Fibroblast of mammary gland (primary cell): ENCODE results near the gene EEF1E1.
A peak's percentile ranks its signal among the peaks of the same experiment; 100 is the strongest.

Experiments
- DNase-seq: peaks from one replicate; pipeline ENCODE4 v3.0.0-alpha.2; 2010; ENCODE audit warnings: low read depth
- H3K4me3 ChIP-seq: 2 replicates; pipeline ENCODE4 v1.5.1; 2011; ENCODE audit warnings: low read depth, mild to moderate bottlenecking, low read length, moderate library complexity; ENCODE audit not compliant: control insufficient read depth
- CTCF ChIP-seq: conservative IDR thresholded peaks from 2 replicates; pipeline ENCODE4 v1.5.1; 2011; ENCODE audit warnings: low read depth, low read length, inconsistent platforms; ENCODE audit not compliant: control insufficient read depth, insufficient read depth

The EEF1E1 gene

DNA sequence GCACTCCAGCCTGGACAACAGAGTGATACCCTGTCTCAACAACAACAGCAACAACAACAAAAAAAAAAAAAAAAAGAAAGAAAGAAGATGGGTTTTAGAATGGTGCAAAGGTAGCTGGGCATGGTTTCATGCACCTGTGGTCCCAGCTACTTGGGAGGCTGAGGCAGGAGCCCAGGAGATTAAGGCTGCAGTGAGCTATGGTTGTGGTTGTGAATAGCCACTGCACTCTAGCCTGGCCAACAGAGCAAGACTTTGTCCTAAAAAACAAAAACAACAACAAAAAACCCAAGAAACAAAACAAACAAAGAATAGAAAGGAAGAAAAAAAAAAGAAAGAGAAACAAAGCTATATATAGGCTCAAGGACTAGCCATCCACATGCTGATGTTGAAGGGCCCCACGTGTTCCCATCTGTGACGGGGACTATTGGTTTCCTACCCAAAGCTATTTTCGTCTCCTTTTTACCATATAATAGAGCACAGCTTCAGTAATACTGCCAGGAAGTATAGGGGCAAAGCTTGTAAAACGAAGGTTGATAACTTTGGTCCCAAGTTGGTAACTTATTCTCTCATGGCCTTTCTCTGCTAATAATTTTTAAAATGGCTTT is 7.9 kb upstream of the EEF1E1 start:
- DNase-seq, result no peak
- no peak overlapping the region for H3K4me3 ChIP-seq
- no peak for TF ChIP-seq CTCF

GRCh38 chr6:8108759-8109539 is 6.6 kb upstream of the EEF1E1 start:
- H3K4me3 ChIP-seq, result no peak overlapping the region
- no peak for TF ChIP-seq CTCF
- DNase-seq, result no peak

DNA sequence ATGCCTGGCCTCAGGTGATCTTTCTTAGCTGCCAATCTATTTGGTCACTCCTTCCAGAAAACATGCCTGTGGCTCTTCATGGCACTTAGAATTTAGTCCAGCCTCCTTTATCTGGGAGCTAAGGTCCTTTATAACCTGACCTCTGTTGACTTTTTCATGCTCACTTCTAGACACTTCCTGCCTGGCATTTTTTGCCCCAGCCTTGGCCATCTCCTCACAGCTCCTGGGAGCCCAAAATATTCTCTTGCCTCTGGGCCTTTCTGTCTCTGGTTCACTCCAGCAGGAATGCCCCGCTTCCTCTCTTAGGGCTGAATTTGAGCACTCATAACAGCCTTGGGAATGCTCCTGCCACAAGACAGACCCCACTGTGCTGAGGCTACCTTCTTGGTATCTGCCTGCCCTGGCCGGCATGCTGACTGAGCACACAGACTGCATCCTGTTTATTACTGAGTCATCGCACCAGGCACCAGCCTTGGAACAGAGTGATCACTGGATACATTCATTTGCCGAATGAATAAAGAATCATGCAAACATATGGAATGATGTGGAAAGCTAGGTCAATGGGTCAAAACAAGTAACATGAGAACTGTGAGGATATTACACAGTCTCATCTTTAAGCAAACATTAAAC is 5.8 kb upstream of the EEF1E1 start:
- no peak overlapping the region for H3K4me3 ChIP-seq
- no peak for TF ChIP-seq CTCF
- DNase-seq, result peak; percentile 97

- H3K4me3 ChIP-seq, result no peak overlapping the region
- no peak for TF ChIP-seq CTCF
- DNase-seq, result no peak
Measured at GRCh38 chr6:8105791-8106190, 3.4 kb upstream of the EEF1E1 start.

DNA sequence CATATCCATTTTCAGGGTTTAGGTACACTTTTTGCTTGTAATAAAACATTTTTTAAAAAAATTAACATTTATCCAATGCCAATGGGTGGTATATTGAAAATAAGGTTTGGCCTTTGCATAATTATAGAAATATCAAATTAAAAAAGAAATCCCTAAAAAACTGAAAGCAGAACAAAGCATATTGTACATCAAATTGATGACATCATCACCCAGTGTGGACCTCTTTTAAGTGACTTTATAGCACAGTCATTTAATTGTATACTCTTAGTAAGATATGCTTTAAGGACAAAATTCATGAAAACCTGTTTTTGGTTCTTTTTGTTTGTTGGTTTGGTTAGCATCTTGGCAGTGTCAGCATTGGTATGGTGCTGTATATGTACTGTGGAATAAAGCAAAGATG is 1.4 kb upstream of the EEF1E1 start:
- no peak for TF ChIP-seq CTCF
- H3K4me3 ChIP-seq, result no peak overlapping the region
- no peak for DNase-seq

DNA sequence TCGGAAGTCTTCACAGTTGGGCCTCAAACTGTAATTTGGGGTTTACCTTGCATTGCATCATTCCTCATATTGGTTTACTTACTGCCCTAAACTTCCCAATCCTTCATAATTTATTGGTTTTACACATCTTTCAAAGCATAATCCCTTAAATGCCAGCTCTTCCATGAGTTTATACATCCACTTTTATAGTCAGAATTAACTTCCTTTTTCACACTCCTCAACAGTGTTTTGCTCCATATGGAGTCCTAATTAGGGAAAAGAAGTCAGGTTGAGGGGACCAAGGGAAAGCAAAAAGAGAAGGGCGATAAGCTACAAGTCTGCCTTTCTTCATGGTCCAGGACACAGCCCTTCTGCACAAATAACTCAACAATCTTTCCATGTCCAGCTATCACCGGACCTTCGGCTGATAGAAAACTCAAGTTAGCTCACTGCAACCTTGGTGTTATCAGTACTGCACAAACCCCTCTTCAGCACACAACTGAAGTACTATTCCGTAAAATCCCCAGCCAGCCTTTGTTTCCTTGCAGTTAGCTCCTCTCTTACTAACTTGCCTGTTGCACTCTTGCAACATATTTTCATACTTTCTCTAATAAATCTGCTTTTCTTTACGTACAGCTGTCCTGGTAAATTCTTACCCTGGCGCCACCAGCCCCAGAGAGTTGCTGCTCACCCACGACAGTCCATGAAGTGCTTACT is 2.0 kb downstream of the EEF1E1 start:
- H3K4me3 ChIP-seq, result no peak overlapping the region
- no peak for DNase-seq
- no peak for TF ChIP-seq CTCF
